Mammary epithelial cell (primary cell): ENCODE data around the gene FYN.

Experiments
- EZH2 ChIP-seq: IDR thresholded peaks from 2 replicates; pipeline ENCODE4 v1.6.1; 2012; ENCODE audit warnings: low read length, inconsistent platforms, borderline replicate concordance
- TF ChIP-seq, protein P1 (sequence below), 2 donors: IDR thresholded peaks in 1 of 2; conservative IDR thresholded peaks in 1 of 2; 2 replicates each; pipeline ENCODE4 v1.5.1; 2011 to 2012; ENCODE audit warnings: inconsistent platforms in 2 of 2, low read length in 2 of 2, mild to moderate bottlenecking in 2 of 2, control low read depth in 1 of 2, low read depth in 1 of 2; ENCODE audit not compliant: insufficient read depth in 1 of 2; ENCODE audit errors: extremely low read depth in 1 of 2

DNA sequence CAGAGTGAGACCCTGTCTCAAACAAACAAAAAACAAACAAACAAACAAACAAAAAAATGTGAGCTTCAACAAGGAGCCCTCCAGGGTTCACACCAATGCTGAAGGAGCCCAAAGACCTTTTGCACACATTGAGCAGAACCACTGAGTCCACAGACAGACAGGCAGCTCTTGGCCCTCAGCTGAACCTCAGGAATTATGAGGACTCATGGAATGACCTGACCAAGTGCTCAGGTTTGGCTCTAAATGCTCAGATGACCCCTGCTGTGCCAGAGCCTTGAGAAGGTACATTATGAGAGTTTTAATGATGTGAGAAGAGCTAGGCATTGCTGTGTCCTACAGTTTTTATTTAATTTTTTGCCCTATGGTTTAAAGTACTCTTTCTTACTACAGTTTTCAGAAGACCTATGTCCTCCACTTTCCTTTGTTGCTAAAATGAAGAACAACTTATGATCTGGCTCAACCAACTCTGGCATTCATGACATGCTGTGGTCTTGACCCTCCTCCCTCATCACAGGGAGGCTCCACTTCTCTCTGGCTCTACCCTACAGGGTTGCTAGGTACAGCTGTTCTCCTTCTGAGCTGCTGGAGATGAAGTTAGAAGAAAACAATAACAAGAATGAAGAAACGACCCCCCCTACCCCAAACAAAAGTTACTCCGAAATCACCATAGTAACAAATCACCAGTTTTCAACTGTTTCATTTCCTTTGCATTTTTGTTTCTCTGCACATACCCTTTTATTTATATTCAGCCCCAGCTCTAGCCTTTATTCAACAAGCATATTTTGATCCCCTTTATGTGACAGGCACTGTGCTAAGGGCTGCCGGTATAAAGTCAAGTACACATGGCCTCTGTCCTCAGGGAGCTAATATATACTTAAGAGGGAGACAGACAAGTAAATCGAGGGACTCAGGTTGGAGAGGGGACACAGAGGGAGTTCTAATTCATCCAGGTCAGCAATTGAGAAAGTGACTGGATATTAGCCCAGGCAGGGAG is 138.9 kb downstream of the FYN start:
- TF ChIP-seq, protein P1, sequence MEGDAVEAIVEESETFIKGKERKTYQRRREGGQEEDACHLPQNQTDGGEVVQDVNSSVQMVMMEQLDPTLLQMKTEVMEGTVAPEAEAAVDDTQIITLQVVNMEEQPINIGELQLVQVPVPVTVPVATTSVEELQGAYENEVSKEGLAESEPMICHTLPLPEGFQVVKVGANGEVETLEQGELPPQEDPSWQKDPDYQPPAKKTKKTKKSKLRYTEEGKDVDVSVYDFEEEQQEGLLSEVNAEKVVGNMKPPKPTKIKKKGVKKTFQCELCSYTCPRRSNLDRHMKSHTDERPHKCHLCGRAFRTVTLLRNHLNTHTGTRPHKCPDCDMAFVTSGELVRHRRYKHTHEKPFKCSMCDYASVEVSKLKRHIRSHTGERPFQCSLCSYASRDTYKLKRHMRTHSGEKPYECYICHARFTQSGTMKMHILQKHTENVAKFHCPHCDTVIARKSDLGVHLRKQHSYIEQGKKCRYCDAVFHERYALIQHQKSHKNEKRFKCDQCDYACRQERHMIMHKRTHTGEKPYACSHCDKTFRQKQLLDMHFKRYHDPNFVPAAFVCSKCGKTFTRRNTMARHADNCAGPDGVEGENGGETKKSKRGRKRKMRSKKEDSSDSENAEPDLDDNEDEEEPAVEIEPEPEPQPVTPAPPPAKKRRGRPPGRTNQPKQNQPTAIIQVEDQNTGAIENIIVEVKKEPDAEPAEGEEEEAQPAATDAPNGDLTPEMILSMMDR (conservative IDR thresholded peaks at IDR 0.05 in 1 of 2, IDR thresholded peaks at IDR 0.05 in 1 of 2; ENCODE audit: extremely low read depth in 1 of 2, insufficient read depth in 1 of 2, low read depth in 1 of 2, low read length in 2 of 2): no peak
- no peak for TF ChIP-seq EZH2
